ENCODE results near the gene MYO16.

- no peak for TF ChIP-seq CTCF (IDR thresholded peaks at IDR 0.05)
- TF ChIP-seq POLR2AphosphoS5 (IDR thresholded peaks at IDR 0.05), result no peak
- TF ChIP-seq POLR2A (IDR thresholded peaks at IDR 0.05), result no peak
Measured at GRCh38 chr13:109136873-109137272, 507.5 kb downstream of the MYO16 start.
